ENCODE data around the gene PHACTR1. TPM values are rescaled to one million over a fixed set of nuclear protein-coding genes. Genes with fewer than 3 reads are reported as not detected.
A peak's percentile ranks its signal among the peaks of the same experiment; 100 is the strongest.

Gene PHACTR1
- total and polyA plus RNA-seq, 9 of the 15 experiments (the other 6 are each of a cell fraction or from before 2014, with no cell fraction given): 11.5 to 32.6 (median 22.0) TPM

DNA sequence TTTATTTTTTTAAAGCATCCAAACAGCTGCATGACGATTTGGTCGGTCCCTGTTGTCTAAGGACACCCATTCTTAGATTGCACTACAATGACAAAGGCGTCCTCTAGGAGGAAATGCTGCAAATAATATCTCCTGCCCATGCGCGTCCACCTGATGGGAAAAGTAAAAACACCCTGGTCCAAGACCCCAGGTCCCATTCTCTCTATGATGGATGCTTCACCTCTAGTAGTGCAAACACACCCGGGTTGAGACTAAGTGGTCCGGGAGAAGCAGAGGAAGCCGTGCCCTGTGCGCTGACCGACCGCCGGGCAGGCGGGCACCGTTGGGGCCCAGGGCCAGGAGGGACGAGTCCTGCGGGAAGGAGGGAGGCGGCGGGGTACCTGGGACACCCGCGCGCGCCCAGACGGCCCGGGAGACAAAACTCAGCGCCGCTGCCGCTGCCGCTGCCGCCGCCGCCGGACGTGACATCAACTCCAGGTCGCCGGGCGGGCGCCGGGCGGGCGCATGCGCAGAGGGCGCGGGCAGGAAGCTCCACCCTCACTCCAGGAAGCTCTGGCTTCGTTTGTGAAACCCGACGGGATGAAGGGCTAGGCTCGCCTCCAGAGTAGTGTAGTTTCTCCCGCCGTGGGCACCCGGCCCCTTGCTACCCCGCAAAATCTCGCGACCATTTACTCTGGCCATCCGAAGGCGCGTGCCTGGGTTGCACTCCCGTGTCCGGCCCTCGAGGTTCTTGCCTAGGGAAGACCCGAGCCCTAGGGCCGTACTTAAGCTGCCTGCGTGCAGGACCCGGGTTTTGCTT, 611.7 kb downstream of the PHACTR1 start, which contains the start of gene TBC1D7 (continued):
- TF ChIP-seq, protein P1, sequence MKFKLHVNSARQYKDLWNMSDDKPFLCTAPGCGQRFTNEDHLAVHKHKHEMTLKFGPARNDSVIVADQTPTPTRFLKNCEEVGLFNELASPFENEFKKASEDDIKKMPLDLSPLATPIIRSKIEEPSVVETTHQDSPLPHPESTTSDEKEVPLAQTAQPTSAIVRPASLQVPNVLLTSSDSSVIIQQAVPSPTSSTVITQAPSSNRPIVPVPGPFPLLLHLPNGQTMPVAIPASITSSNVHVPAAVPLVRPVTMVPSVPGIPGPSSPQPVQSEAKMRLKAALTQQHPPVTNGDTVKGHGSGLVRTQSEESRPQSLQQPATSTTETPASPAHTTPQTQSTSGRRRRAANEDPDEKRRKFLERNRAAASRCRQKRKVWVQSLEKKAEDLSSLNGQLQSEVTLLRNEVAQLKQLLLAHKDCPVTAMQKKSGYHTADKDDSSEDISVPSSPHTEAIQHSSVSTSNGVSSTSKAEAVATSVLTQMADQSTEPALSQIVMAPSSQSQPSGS (CRISPR knock-in tag; IDR thresholded peaks at IDR 0.05): no peak
- TF ChIP-seq ZSCAN29 (IDR thresholded peaks at IDR 0.05): no peak
- no peak for TF ChIP-seq SRSF9 (IDR thresholded peaks at IDR 0.05; ENCODE audit: borderline replicate concordance, low read depth, low read length)
- TF ChIP-seq FOXJ3 (CRISPR knock-in tag; IDR thresholded peaks at IDR 0.05): no peak
- no peak for TF ChIP-seq ATF1 (CRISPR knock-in tag; IDR thresholded peaks at IDR 0.05)
- TF ChIP-seq ATF1 (tag; IDR thresholded peaks at IDR 0.05): peak; percentile 87
- TF ChIP-seq CHD1 (IDR thresholded peaks at IDR 0.05; ENCODE audit: low read length): no peak
- TF ChIP-seq STAT5B (CRISPR knock-in tag; IDR thresholded peaks at IDR 0.05): no peak
- TF ChIP-seq PRPF4 (IDR thresholded peaks at IDR 0.05; ENCODE audit: insufficient read depth, low read depth, low read length, poor library complexity, severe bottlenecking): no peak
- no peak for TF ChIP-seq ZNF133 (CRISPR knock-in tag; IDR thresholded peaks at IDR 0.05)
- TF ChIP-seq RAD21 (CRISPR knock-in tag; conservative IDR thresholded peaks at IDR 0.05 in 1 of 2, IDR thresholded peaks at IDR 0.05 in 1 of 2): peak in 1 of 2 experiments; percentile 24; a peak in 3 of 4 replicates
- TF ChIP-seq, protein P2, sequence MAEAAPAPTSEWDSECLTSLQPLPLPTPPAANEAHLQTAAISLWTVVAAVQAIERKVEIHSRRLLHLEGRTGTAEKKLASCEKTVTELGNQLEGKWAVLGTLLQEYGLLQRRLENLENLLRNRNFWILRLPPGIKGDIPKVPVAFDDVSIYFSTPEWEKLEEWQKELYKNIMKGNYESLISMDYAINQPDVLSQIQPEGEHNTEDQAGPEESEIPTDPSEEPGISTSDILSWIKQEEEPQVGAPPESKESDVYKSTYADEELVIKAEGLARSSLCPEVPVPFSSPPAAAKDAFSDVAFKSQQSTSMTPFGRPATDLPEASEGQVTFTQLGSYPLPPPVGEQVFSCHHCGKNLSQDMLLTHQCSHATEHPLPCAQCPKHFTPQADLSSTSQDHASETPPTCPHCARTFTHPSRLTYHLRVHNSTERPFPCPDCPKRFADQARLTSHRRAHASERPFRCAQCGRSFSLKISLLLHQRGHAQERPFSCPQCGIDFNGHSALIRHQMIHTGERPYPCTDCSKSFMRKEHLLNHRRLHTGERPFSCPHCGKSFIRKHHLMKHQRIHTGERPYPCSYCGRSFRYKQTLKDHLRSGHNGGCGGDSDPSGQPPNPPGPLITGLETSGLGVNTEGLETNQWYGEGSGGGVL (CRISPR knock-in tag; IDR thresholded peaks at IDR 0.05): no peak
- no peak for TF ChIP-seq ILK (tag; IDR thresholded peaks at IDR 0.05; ENCODE audit: borderline replicate concordance, low read depth)
- TF ChIP-seq HDAC1 (IDR thresholded peaks at IDR 0.05): peak in 1 of 2 experiments; percentile 27; a peak in 2 of 4 replicates
